ENCODE measurements around the gene PRELID1. TPM values are rescaled to one million over a fixed set of nuclear protein-coding genes. Genes with fewer than 3 reads are reported as not detected.

PRELID1 gene
- total RNA-seq, 4 donors from 2014 or later, result 55.1 to 58.6 (median 56.7) TPM

DNA sequence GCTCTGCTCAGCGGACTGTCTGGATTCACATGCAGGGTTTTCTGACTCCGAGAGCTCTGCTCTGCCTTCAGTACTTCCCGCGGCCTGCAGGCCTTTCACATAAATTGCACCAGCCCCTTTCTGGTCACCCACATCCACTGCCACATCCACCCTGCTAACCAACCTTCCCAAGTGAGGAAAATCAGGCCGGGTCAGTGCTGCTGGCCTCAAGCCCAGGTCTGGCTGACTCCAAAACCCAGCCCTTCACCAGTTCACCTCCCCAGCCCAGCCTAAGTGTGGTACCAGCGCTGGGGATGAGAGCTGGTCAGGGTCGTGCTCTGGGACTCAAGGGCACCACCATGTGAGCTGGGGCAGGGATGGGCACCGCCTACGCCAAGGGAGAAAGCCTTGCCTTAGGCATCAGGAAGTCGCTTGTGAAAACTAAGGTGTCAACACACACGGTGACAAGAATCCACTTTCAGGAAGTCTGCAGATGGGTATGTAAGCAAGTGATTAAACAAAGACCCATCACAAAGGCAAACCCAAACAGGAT lies 35.6 kb downstream of the PRELID1 start:
- TF ChIP-seq, protein P1, sequence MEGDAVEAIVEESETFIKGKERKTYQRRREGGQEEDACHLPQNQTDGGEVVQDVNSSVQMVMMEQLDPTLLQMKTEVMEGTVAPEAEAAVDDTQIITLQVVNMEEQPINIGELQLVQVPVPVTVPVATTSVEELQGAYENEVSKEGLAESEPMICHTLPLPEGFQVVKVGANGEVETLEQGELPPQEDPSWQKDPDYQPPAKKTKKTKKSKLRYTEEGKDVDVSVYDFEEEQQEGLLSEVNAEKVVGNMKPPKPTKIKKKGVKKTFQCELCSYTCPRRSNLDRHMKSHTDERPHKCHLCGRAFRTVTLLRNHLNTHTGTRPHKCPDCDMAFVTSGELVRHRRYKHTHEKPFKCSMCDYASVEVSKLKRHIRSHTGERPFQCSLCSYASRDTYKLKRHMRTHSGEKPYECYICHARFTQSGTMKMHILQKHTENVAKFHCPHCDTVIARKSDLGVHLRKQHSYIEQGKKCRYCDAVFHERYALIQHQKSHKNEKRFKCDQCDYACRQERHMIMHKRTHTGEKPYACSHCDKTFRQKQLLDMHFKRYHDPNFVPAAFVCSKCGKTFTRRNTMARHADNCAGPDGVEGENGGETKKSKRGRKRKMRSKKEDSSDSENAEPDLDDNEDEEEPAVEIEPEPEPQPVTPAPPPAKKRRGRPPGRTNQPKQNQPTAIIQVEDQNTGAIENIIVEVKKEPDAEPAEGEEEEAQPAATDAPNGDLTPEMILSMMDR (IDR thresholded peaks at IDR 0.05; ENCODE audit: low read depth), result no peak

DNA sequence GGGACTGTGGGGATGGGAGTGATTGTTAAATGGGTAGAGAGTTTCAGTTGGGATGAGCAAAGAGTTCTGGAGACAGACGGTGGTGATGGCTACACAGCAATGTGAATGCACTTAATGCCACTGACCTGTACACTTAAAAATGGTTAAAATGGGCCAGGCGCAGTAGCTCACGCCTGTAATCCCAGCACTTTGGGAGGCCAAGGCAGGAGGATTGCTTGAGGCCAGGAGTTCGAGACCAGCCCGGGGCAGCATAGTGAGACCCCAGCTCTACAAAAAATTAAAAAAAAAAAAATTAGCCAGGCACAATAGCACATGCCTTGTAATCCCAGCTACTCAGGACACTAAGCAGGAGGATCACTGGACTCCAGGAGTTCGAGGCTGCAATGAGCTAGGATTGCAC lies 40.2 kb downstream of the PRELID1 start:
- TF ChIP-seq, protein P1 (IDR thresholded peaks at IDR 0.05; ENCODE audit: low read depth), result no peak

DNA sequence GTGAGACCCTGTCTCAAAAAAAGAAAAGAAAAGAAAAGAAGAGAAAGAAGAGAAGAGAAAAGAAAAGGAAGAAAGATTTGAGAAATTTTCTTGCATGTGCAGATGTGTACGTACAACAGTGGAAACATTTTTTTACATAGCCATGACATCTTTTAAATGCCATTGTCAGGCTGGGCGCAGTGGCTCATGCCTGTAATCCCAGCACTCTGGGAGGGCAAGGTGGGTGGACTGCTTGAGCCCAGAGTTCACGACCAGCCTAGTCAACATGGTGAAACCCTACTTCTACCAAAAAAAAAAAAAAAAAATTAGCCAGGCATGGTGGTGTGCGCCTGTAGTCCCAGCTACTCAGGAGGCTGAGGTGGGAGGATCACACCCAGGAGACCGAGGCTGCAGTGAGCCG lies 41.3 kb downstream of the PRELID1 start:
- TF ChIP-seq, protein P1 (IDR thresholded peaks at IDR 0.05; ENCODE audit: low read depth), result no peak

DNA sequence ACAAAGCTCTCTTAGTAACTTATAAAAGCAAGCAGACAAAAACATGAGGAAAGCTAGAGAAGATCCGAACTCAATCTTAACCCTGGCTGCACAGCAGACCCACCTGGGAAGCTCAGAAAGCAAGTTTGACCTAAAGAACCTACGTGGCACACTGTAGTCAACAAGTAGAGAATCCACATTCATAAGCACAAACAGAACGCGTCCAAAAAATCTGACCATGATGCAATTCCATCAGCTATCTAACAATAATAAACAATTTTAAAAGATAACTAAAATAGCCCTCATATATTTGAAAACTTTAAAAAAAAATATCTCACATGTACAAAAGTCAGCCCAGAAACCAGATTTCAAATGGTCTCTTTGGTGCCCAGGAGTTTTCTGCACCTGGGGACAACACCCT lies 43.2 kb downstream of the PRELID1 start:
- TF ChIP-seq, protein P1 (IDR thresholded peaks at IDR 0.05; ENCODE audit: low read depth), result no peak

DNA sequence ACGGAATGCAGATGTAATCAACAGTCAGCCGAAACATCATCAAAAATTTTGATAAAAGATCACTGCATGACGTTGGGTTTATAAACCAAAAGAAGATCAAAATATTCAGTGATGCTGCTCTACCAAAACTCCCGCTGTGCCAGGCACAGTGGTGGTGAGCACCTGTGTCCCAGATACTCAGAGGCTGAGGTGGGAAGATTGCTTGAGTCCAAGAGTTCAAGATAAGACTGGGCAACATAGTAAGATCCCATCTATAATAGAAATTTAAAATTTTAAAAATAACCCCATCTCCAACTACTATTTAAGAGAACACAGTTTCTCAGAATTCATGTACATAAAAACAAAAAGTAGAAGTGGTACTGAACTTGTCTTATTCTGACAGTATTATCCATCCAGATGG lies 44.1 kb downstream of the PRELID1 start:
- TF ChIP-seq, protein P1 (IDR thresholded peaks at IDR 0.05; ENCODE audit: low read depth), result no peak

DNA sequence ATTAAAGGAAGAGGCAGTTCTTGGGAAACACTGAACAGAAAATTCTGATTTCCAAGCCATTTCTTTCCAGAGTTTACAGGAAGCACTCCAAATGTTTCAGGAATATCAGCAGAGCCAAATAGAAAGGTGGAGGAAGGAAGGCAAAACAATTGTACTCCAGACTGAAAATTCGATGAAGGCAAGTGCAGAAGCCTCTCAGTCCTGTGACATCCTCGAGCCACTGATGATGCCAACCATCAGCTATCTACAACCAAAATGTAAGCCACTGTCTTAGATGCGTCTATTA lies 45.7 kb downstream of the PRELID1 start:
- TF ChIP-seq, protein P1 (IDR thresholded peaks at IDR 0.05; ENCODE audit: low read depth), result no peak

DNA sequence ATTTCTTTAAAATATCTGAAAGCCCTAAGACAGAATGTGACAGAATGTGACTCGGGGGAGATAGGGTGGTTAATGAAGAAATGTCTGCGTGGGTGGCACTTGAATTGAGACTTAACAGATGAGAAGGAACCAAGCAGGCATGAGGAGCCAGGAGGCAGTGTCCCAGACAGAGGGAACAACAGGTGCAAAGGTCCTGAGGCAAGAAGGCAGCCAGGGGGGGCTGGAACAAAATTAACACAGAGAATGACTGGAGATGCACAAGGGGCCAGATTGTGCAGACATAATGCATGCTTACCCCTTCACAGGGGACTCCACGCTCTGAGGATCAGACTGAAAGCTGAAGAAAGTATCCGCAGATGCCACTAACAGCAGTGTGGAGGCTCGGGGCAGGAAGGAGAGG lies 46.2 kb downstream of the PRELID1 start:
- TF ChIP-seq, protein P1 (IDR thresholded peaks at IDR 0.05; ENCODE audit: low read depth), result no peak
